A549 (cell line): ENCODE measurements around the gene PLEKHA1. TPM values are rescaled to one million over a fixed set of nuclear protein-coding genes. Genes with fewer than 3 reads are reported as not detected.
A peak's percentile ranks its signal among the peaks of the same experiment; 100 is the strongest.

Source experiments
- ATAC-seq, 2 experiments: fragments of 200-7000 bp in 1 of 2; fragments of >200 bp in 1 of 2; cut with Nextera tagmentation in 1 of 2; cut with Tn5 transposase in 1 of 2; 3 replicates each; pipeline versions ENCODE4 v1.8.0 to v1.9.1; 2018 to 2020; ENCODE audit warnings: mild to moderate bottlenecking in 1 of 2, moderate library complexity in 1 of 2
- CTCF ChIA-PET: fragments of 300-600 bp; sonication (Branson Sonifier 250); formaldehyde crosslinking; extraction: SDS; loops from one replicate; lab custom pipeline; 2021; ENCODE audit warnings: antibody characterized with exemption, inconsistent platforms; lab: Yijun Ruan, JAX
- POLR2A ChIA-PET: fragments of 350-600 bp; formaldehyde crosslinking; extraction: SDS; loops from one replicate; lab custom pipeline; 2021; ENCODE audit warnings: antibody characterized with exemption, inconsistent platforms; lab: Yijun Ruan, JAX
- DNase-seq, 2 experiments: peaks; one replicate each; pipeline versions ENCODE4 v3.0.0 to v3.0.0-alpha.2; 2011 to 2016; ENCODE audit warnings: low read depth in 1 of 2, low spot score in 1 of 2
- FAIRE-seq: peaks from 2 replicates; lab custom pipeline; 2011; peaks lifted over from hg19 to GRCh38; lab: Jason Lieb, UNC
- H3K27ac ChIP-seq, 2 experiments: fragments of >200 bp; sonication (Bioruptor Twin); formaldehyde crosslinking; 3 replicates each; pipeline ENCODE4 v1.5.1; 2016 to 2017
- H3K4me1 ChIP-seq: fragments of >200 bp; sonication (Bioruptor Twin); formaldehyde crosslinking; 3 replicates; pipeline ENCODE4 v1.6.1; 2016
- H3K4me2 ChIP-seq: fragments of >200 bp; sonication (Bioruptor Twin); formaldehyde crosslinking; 3 replicates; pipeline ENCODE4 v1.6.1; 2016
- H3K4me3 ChIP-seq: fragments of >200 bp; sonication (Bioruptor Twin); formaldehyde crosslinking; 3 replicates; pipeline ENCODE4 v1.5.1; 2016
- H3K9me3 ChIP-seq: fragments of >200 bp; sonication (Bioruptor Twin); formaldehyde crosslinking; 3 replicates; pipeline ENCODE4 v1.6.1; 2016
- BHLHE40 ChIP-seq: IDR thresholded peaks from 2 replicates; pipeline ENCODE4 v1.6.1; 2012; ENCODE audit warnings: low read depth, low read length, inconsistent platforms
- CHD4 ChIP-seq: fragments of 200-600 bp; sonication (generic); IDR thresholded peaks from 2 replicates; pipeline ENCODE4 v1.6.1; 2016; ENCODE audit warnings: antibody characterized with exemption, mild to moderate bottlenecking, borderline replicate concordance
- EHMT2 ChIP-seq: fragments of 200-600 bp; sonication (generic); IDR thresholded peaks from 2 replicates; pipeline ENCODE4 v1.6.1; 2016; ENCODE audit warnings: antibody characterized with exemption, low read depth, mild to moderate bottlenecking, moderate library complexity
- ELK1 ChIP-seq: fragments of 150-350 bp; IDR thresholded peaks from 2 replicates; pipeline ENCODE4 v1.6.1; 2014; ENCODE audit warnings: low read depth, mild to moderate bottlenecking, low read length
- EP300 ChIP-seq, 2 experiments: fragments of >200 bp; sonication (Bioruptor Twin); formaldehyde crosslinking; IDR thresholded peaks; 2 replicates in 1 of 2; 3 replicates in 1 of 2; pipeline ENCODE4 v1.6.1; 2016 to 2017
- FOSB ChIP-seq: fragments of 250-450 bp; sonication (Bioruptor Pico); IDR thresholded peaks from 2 replicates; pipeline ENCODE4 v1.5.0; 2020; ENCODE audit warnings: mild to moderate bottlenecking, moderate library complexity
- FOSL2 ChIP-seq, 2 experiments: fragments of 450-650 bp in 1 of 2; fragments of >200 bp in 1 of 2; sonication (Bioruptor Twin) in 1 of 2; formaldehyde crosslinking; IDR thresholded peaks; 2 replicates each; pipeline versions ENCODE4 v1.5.0 to v1.6.1; 2016 to 2020; ENCODE audit warnings: mild to moderate bottlenecking in 1 of 2, moderate library complexity in 1 of 2
- HMGXB4 ChIP-seq: fragments of 250-450 bp; sonication (Bioruptor Pico); IDR thresholded peaks from 2 replicates; pipeline ENCODE4 v1.5.0; 2021; ENCODE audit warnings: mild to moderate bottlenecking, moderate library complexity, borderline replicate concordance
- HOXA7 ChIP-seq: fragments of 250-450 bp; sonication (Bioruptor Pico); IDR thresholded peaks from 2 replicates; pipeline ENCODE4 v1.5.0; 2020; ENCODE audit warnings: mild to moderate bottlenecking, moderate library complexity
- HOXB13 ChIP-seq: fragments of 250-450 bp; sonication (Bioruptor Pico); IDR thresholded peaks from 2 replicates; pipeline ENCODE4 v1.5.0; 2020; ENCODE audit warnings: low read depth, mild to moderate bottlenecking, moderate library complexity
- KDM1A ChIP-seq: fragments of 200-600 bp; sonication (generic); IDR thresholded peaks from 2 replicates; pipeline ENCODE4 v1.6.1; 2016; ENCODE audit warnings: low read depth, mild to moderate bottlenecking
- KDM5A ChIP-seq: fragments of 200-600 bp; sonication (generic); IDR thresholded peaks from 2 replicates; pipeline ENCODE4 v1.6.1; 2016; ENCODE audit warnings: antibody characterized with exemption, mild to moderate bottlenecking
- MAZ ChIP-seq: fragments of 150-350 bp; IDR thresholded peaks from 2 replicates; pipeline ENCODE4 v1.6.1; 2014; ENCODE audit warnings: antibody characterized with exemption, low read depth, low read length, borderline replicate concordance
- MYC ChIP-seq: IDR thresholded peaks from 2 replicates; pipeline ENCODE4 v1.6.1; 2012; ENCODE audit warnings: mild to moderate bottlenecking, inconsistent platforms, low read length, improper control_type of control experiment, borderline replicate concordance
- NFE2L2 ChIP-seq: fragments of 150-350 bp; conservative IDR thresholded peaks from 2 replicates; pipeline ENCODE4 v1.6.1; 2014; ENCODE audit warnings: low read length
- PBX3 ChIP-seq: IDR thresholded peaks from 2 replicates; pipeline ENCODE4 v1.6.1; 2012
- RARB ChIP-seq: fragments of 250-450 bp; sonication (Bioruptor Pico); IDR thresholded peaks from 2 replicates; pipeline ENCODE4 v1.8.0; 2021; ENCODE audit warnings: mild to moderate bottlenecking, moderate library complexity
- SMC3 ChIP-seq: fragments of >200 bp; sonication (Bioruptor Twin); formaldehyde crosslinking; IDR thresholded peaks from 3 replicates; pipeline ENCODE4 v1.6.1; 2018; ENCODE audit warnings: inconsistent platforms
- TFCP2L1 ChIP-seq: fragments of 250-450 bp; sonication (Bioruptor Pico); IDR thresholded peaks from 2 replicates; pipeline ENCODE4 v1.5.0; 2021; ENCODE audit warnings: mild to moderate bottlenecking
- TP53 ChIP-seq: fragments of 250-450 bp; sonication (Bioruptor Pico); IDR thresholded peaks from 2 replicates; pipeline ENCODE4 v1.5.0; 2021; ENCODE audit warnings: mild to moderate bottlenecking, moderate library complexity
- ZC3H11A ChIP-seq: fragments of 450-650 bp; IDR thresholded peaks from 2 replicates; pipeline ENCODE4 v1.6.1; 2014; ENCODE audit warnings: antibody characterized with exemption, mild to moderate bottlenecking
- WGBS: methylation state at CpG from one replicate; pipeline ENCODE4 v1.1.6; 2017; ENCODE audit errors: missing lambda C conversion rate; 5-methylcytosine and 5-hydroxymethylcytosine counted together
- polyA plus RNA-seq, 4 experiments: library from polyadenylated mRNA; depleted of rRNA in 3 of 4; stranded (reverse); fragments of >200 nt; fragmentation: RNase III in 1 of 4; extraction: RNeasy Plus Mini Kit Qiagen cat#74134 plus additional on column Dnase treatment in 1 of 4; gene quantifications; 2 replicates in 3 of 4; 3 replicates in 1 of 4; pipeline ENCODE4 v1.2.3, GENCODE V29; 2011 to 2017

PLEKHA1 gene
- polyA plus RNA-seq, 2 of the 4 experiments (the other 2 are of a cell fraction), result 26.7 to 62.4 TPM

- CTCF ChIA-PET, result interaction anchor here (0.5 to 4.1 kb wide), 7 partner anchors 10 to 277 kb away, joined by 3 to 11 read pairs (median 3); partner anchors contain the start of gene HTRA1
- no peak for FAIRE-seq
These were observed 97.1 kb downstream of the PLEKHA1 start for GRCh38 chr10:122471531-122472177.

GRCh38 chr10:122473116-122473515 is 98.6 kb downstream of the PLEKHA1 start:
- DNase-seq (no peak), FAIRE-seq (no peak), ATAC-seq (no peak)
- no peak overlapping the region; a peak in 1 of 6 replicates for H3K27ac ChIP-seq
- 97% methylated on average over 7 of the region's 8 CpGs for WGBS
- CTCF ChIA-PET, result interaction anchor here (1.3 to 1.5 kb wide), 2 partner anchors 38 to 205 kb away, joined by 3 read pairs; no protein-coding TSS in a partner anchor
- peaks cover 20% of the 10 kb centered on the region for H3K4me1 ChIP-seq
- H3K4me3 ChIP-seq, result no peak overlapping the region
- H3K9me3 ChIP-seq, result no peaks in the 10 kb centered on the region
- POLR2A ChIA-PET, result no interaction called here
- H3K4me2 ChIP-seq, result no peak overlapping the region
- TF ChIP-seq TFCP2L1 (CRISPR knock-in tag), result no peak

More at GRCh38 chr10:122471531-122472177, 97.1 kb downstream of the PLEKHA1 start:
- no peak overlapping the region for H3K4me3 ChIP-seq
- TF ChIP-seq ELK1, result no peak
- TF ChIP-seq EHMT2, result no peak
- TF ChIP-seq, all 56 proteins: peak for 0
- DNase-seq (no peak), ATAC-seq (no peak)
- WGBS, result 88% methylated on average over 4 of the region's 4 CpGs
- Histone ChIP-seq H3K27ac (peak overlapping the region in 1 of 2 experiments; percentile 46; a peak in 3 of 6 replicates), H3K4me2 (peak overlapping the region; percentile 24; the same call in 2 of the 3 replicates), H3K4me1 (peaks cover 24% of the 10 kb centered on the region), H3K9me3 (no peaks in the 10 kb centered on the region)
- POLR2A ChIA-PET, result no interaction called here

GRCh38 chr10:122474131-122474818 is 99.8 kb downstream of the PLEKHA1 start:
- peaks cover 12% of the 10 kb centered on the region for H3K4me1 ChIP-seq
- DNase-seq (no peak), ATAC-seq (no peak), FAIRE-seq (no peak)
- no peaks in the 10 kb centered on the region for H3K9me3 ChIP-seq
- WGBS, result 80% methylated on average over 15 of the region's 15 CpGs
- TF ChIP-seq FOSL2 (IDR thresholded peaks at IDR 0.05), result no peak
- no peak for TF ChIP-seq FOSL2 (CRISPR knock-in tag; IDR thresholded peaks at IDR 0.05)
- TF ChIP-seq KDM1A, result no peak
- TF ChIP-seq EP300 (IDR thresholded peaks at IDR 0.05), result no peak
- TF ChIP-seq HOXA7 (CRISPR knock-in tag), result no peak
- TF ChIP-seq NFE2L2, result no peak
- no peak for TF ChIP-seq PBX3
- TF ChIP-seq SMC3, result no peak
- TF ChIP-seq TP53 (CRISPR knock-in tag), result no peak
- TF ChIP-seq KDM5A, result no peak
- CTCF ChIA-PET, result interaction anchor here (1.0 to 1.1 kb wide), 2 partner anchors 17 to 165 kb away, joined by 3 read pairs; no protein-coding TSS in a partner anchor
- no peak overlapping the region for H3K4me3 ChIP-seq
- H3K27ac ChIP-seq, result no peak overlapping the region
- H3K4me2 ChIP-seq, result no peak overlapping the region
- POLR2A ChIA-PET, result no interaction called here

GRCh38 chr10:122475100-122475499 is 100.6 kb downstream of the PLEKHA1 start:
- POLR2A ChIA-PET, result no interaction called here
- no peak for TF ChIP-seq MYC
- TF ChIP-seq KDM1A, result no peak
- no peak for TF ChIP-seq RARB (CRISPR knock-in tag)
- no peak for TF ChIP-seq MAZ
- TF ChIP-seq HMGXB4 (CRISPR knock-in tag), result no peak
- TF ChIP-seq BHLHE40, result no peak
- no peak for TF ChIP-seq HOXB13 (CRISPR knock-in tag)
- TF ChIP-seq TP53 (CRISPR knock-in tag), result no peak
- no peak for TF ChIP-seq TFCP2L1 (CRISPR knock-in tag)
- TF ChIP-seq FOSB, result no peak
- no peak for TF ChIP-seq HOXA7 (CRISPR knock-in tag)
- TF ChIP-seq CHD4, result no peak
- no peak for TF ChIP-seq EP300 (IDR thresholded peaks at IDR 0.05)
- TF ChIP-seq ZC3H11A, result no peak

More at GRCh38 chr10:122475100-122475499, 100.6 kb downstream of the PLEKHA1 start:
- no peaks in the 10 kb centered on the region for H3K9me3 ChIP-seq
- WGBS, result 82% methylated on average over 12 of the region's 12 CpGs
- no peak for FAIRE-seq
- no peak overlapping the region for H3K27ac ChIP-seq
- ATAC-seq, result no peak; a peak in 1 of 6 replicates
- no peak overlapping the region for H3K4me3 ChIP-seq
- H3K4me2 ChIP-seq, result no peak overlapping the region
- H3K4me1 ChIP-seq, result peaks cover 4% of the 10 kb centered on the region
- CTCF ChIA-PET, result interaction anchor here (0.7 to 1.1 kb wide), 3 partner anchors 11 to 166 kb away, joined by 3 read pairs; no protein-coding TSS in a partner anchor
- no peak for DNase-seq
